ENCODE data around the gene CXCL11. TPM values are rescaled to one million over a fixed set of nuclear protein-coding genes. Genes with fewer than 3 reads are reported as not detected.
"Not testable (repeated sequence)": the region's sequence is repeated elsewhere in the genome, so short reads cannot be mapped to it uniquely, and the experiment has no call there.

The CXCL11 gene
- polyA plus RNA-seq, 1 donor from 2014 or later, result 0.33 TPM

DNA sequence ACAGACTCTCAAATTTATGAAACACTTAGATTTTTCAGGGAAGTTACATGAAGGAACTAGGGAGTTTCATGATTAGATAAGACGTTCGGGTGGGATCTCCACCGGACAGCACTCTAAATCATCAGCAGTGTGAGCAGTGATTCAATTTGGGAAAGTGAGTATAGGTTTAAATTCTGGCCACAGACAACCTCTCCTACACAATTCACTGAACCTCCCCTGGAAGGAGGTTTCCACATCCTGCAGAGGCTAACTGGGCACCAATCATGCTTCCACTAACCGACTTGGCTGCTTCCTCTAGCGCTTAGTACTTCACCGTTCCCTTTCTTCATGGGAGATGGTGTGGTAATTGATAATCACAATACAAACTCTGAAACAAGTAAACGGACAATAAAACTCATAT is 34.2 kb downstream of the CXCL11 start:
- H2AFZ ChIP-seq (ENCODE audit: low read depth, low read length), result no peak overlapping the region
- no peaks in the 10 kb centered on the region for H3K79me2 ChIP-seq (replicated peaks; ENCODE audit: insufficient read depth, low read length)
- H4K20me1 ChIP-seq (ENCODE audit: insufficient read depth), result no peaks in the 10 kb centered on the region
- no peak for TF ChIP-seq REST (IDR thresholded peaks at IDR 0.05; ENCODE audit: borderline replicate concordance)
- TF ChIP-seq MXI1 (conservative IDR thresholded peaks at IDR 0.05; ENCODE audit: poor library complexity, severe bottlenecking), result no peak
- TF ChIP-seq SMC3 (conservative IDR thresholded peaks at IDR 0.05; ENCODE audit: poor library complexity), result no peak
- TF ChIP-seq POLR2AphosphoS5 (IDR thresholded peaks at IDR 0.05), result no peak
- H3K27ac ChIP-seq (ENCODE audit: low read length), result no peak overlapping the region
- no peaks in the 10 kb centered on the region for H3K9me3 ChIP-seq (ENCODE audit: low read length)
- no peak overlapping the region for H3K9ac ChIP-seq (ENCODE audit: low read length)
- no peaks in the 10 kb centered on the region for H3K36me3 ChIP-seq (ENCODE audit: insufficient read depth, low read length)
- H3F3A ChIP-seq (ENCODE audit: insufficient read depth, low read length, poor library complexity, severe bottlenecking), result no peaks in the 10 kb centered on the region
- no peak overlapping the region for H3K4me3 ChIP-seq (ENCODE audit: low read length)
- H3K4me2 ChIP-seq (ENCODE audit: low read length), result no peak overlapping the region
- no peaks in the 10 kb centered on the region for H3K9me2 ChIP-seq (ENCODE audit: insufficient read depth, low read length)
- no peaks in the 10 kb centered on the region for H3K27me3 ChIP-seq (ENCODE audit: insufficient read depth, low read depth, low read length)

- H3F3A ChIP-seq (ENCODE audit: insufficient read depth, low read length, poor library complexity, severe bottlenecking), result no peaks in the 10 kb centered on the region
- H3K9ac ChIP-seq (ENCODE audit: low read length), result no peak overlapping the region
- H3K4me2 ChIP-seq (ENCODE audit: low read length), result no peak overlapping the region
- H3K9me3 ChIP-seq (ENCODE audit: low read length), result no peaks in the 10 kb centered on the region
- no peaks in the 10 kb centered on the region for H4K20me1 ChIP-seq (ENCODE audit: insufficient read depth)
- no peaks in the 10 kb centered on the region for H3K27me3 ChIP-seq (ENCODE audit: insufficient read depth, low read depth, low read length)
- no peaks in the 10 kb centered on the region for H3K79me2 ChIP-seq (replicated peaks; ENCODE audit: insufficient read depth, low read length)
- no peak overlapping the region for H2AFZ ChIP-seq (ENCODE audit: low read depth, low read length)
- H3K27ac ChIP-seq (ENCODE audit: low read length), result no peak overlapping the region
- TF ChIP-seq, protein P1, sequence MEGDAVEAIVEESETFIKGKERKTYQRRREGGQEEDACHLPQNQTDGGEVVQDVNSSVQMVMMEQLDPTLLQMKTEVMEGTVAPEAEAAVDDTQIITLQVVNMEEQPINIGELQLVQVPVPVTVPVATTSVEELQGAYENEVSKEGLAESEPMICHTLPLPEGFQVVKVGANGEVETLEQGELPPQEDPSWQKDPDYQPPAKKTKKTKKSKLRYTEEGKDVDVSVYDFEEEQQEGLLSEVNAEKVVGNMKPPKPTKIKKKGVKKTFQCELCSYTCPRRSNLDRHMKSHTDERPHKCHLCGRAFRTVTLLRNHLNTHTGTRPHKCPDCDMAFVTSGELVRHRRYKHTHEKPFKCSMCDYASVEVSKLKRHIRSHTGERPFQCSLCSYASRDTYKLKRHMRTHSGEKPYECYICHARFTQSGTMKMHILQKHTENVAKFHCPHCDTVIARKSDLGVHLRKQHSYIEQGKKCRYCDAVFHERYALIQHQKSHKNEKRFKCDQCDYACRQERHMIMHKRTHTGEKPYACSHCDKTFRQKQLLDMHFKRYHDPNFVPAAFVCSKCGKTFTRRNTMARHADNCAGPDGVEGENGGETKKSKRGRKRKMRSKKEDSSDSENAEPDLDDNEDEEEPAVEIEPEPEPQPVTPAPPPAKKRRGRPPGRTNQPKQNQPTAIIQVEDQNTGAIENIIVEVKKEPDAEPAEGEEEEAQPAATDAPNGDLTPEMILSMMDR (IDR thresholded peaks at IDR 0.05; ENCODE audit: poor library complexity, severe bottlenecking), result no peak
- TF ChIP-seq EZH2 (IDR thresholded peaks at IDR 0.05; ENCODE audit: borderline replicate concordance, insufficient read depth, low read length, poor library complexity, severe bottlenecking), result no peak
- no peak for TF ChIP-seq EP300 (conservative IDR thresholded peaks at IDR 0.05; ENCODE audit: poor library complexity, severe bottlenecking)
- H3K4me3 ChIP-seq (ENCODE audit: low read length), result no peak overlapping the region
- H3K36me3 ChIP-seq (ENCODE audit: insufficient read depth, low read length), result no peaks in the 10 kb centered on the region
- no peaks in the 10 kb centered on the region for H3K9me2 ChIP-seq (ENCODE audit: insufficient read depth, low read length)
These were observed 35.6 kb downstream of the CXCL11 start for GRCh38 chr4:76000279-76000678.

GRCh38 chr4:75998525-75999147 is 37.2 kb downstream of the CXCL11 start:
- H3K4me2 ChIP-seq (ENCODE audit: low read length); H2AFZ ChIP-seq (ENCODE audit: low read depth, low read length); H3F3A ChIP-seq (ENCODE audit: insufficient read depth, low read length, poor library complexity, severe bottlenecking); H3K9me2 ChIP-seq (ENCODE audit: insufficient read depth, low read length); H3K79me2 ChIP-seq (replicated peaks; ENCODE audit: insufficient read depth, low read length); H3K27me3 ChIP-seq (ENCODE audit: insufficient read depth, low read depth, low read length); H3K9ac ChIP-seq (ENCODE audit: low read length); H3K9me3 ChIP-seq (ENCODE audit: low read length); H3K36me3 ChIP-seq (ENCODE audit: insufficient read depth, low read length); H4K20me1 ChIP-seq (ENCODE audit: insufficient read depth); H3K27ac ChIP-seq (ENCODE audit: low read length); H3K4me3 ChIP-seq (ENCODE audit: low read length): not testable (repeated sequence)
